ENCODE results near the gene OR2AE1.

The OR2AE1 gene

GRCh38 chr7:99860281-99861127, 16.3 kb downstream of the OR2AE1 start:
- DNase-seq (ENCODE audit: insufficient read length, low spot score) (peak; percentile 5), FAIRE-seq (no peak)

GRCh38 chr7:99855236-99855635, 21.6 kb downstream of the OR2AE1 start:
- FAIRE-seq (no peak), DNase-seq (ENCODE audit: insufficient read length, low spot score) (no peak)

DNA sequence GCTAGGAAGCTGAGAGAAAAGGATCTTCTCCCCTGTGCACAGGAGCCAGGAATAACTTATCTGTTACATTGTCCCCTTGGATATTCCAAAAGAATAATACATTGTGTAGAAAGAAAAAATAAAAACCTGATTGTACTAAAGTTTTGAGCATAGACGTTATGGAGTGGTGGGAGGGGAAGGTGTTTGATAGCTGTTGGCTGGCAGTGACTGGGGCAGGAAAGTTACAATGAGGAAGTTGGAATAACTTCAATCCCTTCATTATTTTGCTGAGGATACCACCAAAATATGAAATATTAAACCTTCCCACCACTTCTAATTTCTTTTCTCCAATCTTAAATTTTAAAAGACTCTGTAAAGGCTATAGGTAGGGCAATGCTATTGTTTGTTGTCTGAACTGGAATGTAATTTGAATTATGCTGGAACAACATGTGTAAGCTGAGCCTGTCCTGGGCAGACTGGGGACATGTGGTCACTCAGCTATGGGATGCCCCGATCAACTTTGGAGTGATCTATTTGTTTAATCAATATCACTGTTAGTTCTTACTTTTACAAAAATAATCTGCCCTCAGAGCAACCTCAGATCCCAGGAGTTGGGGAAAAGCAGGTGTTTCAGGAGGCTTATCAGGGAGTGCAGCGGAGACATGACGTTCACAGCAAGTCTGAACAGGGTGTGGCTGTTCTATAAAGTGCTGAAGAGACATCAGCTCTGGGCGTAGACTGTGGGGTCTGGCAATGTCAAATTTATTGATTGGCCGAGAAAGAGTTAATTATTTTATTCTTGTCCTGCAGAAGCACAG, 28.2 kb downstream of the OR2AE1 start:
- DNase-seq (ENCODE audit: insufficient read length, low spot score) (no peak), FAIRE-seq (no peak)

DNA sequence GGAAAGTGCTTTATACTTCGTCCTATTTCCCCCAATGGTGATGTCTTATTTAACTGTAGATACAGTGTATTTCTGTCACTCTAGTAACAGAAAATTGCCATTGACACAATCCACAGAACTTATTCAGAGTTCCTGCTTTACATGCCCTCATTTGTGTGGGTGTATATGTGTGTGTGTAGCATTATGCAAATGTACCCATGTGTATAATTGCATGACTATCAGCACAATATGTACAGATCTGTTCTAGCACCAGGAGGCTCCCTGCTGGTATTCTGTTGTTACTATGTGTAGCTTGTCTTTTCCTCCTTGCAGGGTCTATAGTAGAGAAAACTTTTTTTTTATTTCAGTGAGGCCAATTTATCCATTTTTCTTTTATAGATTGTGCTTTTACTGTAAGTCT, 32.5 kb downstream of the OR2AE1 start:
- no peak for FAIRE-seq
- DNase-seq (ENCODE audit: insufficient read length, low spot score) = no peak

GRCh38 chr7:99843808-99844207, 33.0 kb downstream of the OR2AE1 start:
- no peak for FAIRE-seq

DNA sequence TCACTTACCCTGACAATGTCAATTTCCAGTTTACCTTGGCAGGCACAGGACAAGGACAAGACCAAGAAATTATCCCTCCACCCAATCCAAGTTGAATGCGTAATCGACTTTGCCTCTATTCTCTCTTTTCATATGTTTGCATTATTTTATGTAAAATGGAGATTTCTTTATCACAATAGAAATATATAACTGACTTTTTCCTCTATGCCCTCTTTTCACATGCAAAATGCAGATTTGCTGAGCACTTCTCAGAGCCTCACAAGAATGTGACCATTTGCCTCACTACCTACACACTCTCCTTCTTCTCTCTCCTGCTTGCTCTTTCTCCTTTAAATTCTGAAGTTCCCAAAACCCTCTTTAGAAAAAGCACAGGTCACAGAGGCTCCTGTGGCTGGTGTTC, 33.9 kb downstream of the OR2AE1 start:
- FAIRE-seq = no peak
- no peak for DNase-seq (ENCODE audit: insufficient read length, low spot score)

More at GRCh38 chr7:99843808-99844207, 33.0 kb downstream of the OR2AE1 start:
- DNase-seq (ENCODE audit: insufficient read length, low spot score) = peak; percentile 2

DNA sequence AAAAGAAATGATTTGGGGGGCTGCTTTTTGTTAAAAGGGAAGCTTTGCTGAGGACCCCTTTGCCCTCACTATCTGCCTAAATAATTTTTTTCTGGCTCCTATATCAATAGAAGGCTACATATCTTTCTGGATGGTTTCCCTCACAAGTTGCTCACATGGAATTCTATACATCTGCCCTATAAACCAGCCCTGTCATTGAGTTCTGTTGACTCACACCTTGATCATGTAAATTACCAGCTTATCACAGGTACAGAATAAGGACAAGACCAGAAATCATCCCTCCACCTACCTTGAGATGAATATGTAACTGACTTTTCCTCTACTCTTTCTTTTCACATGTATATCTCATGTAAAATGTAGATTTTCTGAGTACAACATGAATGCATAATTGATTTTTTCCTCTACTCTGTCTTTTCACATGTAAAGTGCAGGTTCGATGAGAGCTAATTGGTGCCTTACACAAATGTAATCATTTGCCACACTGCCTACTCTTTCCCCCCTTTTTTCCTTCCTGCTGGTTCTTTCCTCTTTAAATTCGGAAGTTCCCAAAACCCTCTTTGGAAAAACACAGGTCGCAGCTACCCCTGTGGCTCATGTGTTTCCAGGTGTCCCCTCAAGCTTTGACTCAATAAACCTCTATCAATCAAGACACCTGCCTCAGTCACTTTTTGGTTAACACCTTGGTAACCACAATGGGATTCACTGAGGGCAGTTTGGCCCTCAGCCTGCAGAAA, 36.5 kb downstream of the OR2AE1 start:
- FAIRE-seq (no peak), DNase-seq (ENCODE audit: insufficient read length, low spot score) (no peak)

- DNase-seq (ENCODE audit: insufficient read length, low spot score) = no peak
- FAIRE-seq = no peak
Measured at GRCh38 chr7:99839287-99840021, 37.4 kb downstream of the OR2AE1 start.

DNA sequence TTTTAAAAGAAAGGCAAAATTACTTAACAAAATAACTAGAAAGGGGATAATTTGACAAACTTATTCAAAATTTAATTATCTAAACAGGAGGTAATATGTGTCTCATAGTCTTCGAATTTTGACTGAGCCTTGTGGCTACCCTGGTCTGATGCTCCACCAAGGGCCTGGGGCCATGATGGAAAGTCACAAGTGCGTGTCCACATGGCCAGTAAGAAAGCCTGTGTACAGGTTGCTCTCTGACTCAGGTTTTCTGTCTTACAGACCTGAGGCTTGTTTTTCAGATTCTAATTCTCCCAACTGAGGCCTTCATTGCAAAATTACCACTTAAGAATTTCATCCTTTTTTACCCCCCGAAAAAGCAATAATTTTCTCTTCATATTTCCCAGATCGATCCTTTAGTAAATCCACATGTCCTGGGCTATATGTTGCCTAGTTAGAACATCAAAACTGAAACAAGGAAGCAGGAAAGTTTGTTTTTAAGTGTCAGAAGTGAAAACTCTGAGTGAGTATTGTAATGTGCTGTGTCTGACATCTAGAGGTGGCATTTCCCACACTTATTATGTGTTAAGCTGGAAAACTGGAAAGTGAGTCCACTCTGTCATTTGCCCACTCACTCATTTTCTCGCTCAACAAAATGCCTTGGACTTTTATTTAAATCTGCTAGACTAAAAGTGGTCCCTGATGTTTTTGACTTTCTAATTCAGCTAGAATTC, 39.0 kb downstream of the OR2AE1 start:
- DNase-seq (ENCODE audit: insufficient read length, low spot score) = peak; percentile 2
- no peak for FAIRE-seq

DNA sequence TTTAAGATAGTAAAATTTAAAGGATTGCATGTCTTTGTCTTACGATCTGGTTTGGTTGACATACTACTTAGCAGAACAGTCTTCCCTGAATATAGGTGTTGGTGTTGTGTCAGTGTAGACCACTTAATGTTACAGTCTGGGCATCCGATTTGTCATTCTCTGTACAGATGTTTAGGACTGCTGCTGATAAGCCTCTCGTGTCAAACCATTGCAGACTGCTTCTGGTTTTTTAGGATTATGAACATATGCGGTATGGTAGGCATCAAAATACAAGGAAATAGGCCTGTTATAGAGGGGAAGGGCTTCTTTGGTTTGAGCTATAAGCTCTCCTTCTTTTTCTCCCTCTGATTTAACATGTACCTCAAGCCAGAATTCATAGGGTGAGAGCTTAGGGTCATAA, 41.6 kb downstream of the OR2AE1 start:
- FAIRE-seq (no peak), DNase-seq (ENCODE audit: insufficient read length, low spot score) (no peak)

GRCh38 chr7:99834382-99834781, 42.5 kb downstream of the OR2AE1 start:
- DNase-seq (ENCODE audit: insufficient read length, low spot score) (no peak), FAIRE-seq (no peak)

GRCh38 chr7:99833289-99833877, 43.5 kb downstream of the OR2AE1 start:
- DNase-seq (ENCODE audit: insufficient read length, low spot score) = no peak
- no peak for FAIRE-seq

DNA sequence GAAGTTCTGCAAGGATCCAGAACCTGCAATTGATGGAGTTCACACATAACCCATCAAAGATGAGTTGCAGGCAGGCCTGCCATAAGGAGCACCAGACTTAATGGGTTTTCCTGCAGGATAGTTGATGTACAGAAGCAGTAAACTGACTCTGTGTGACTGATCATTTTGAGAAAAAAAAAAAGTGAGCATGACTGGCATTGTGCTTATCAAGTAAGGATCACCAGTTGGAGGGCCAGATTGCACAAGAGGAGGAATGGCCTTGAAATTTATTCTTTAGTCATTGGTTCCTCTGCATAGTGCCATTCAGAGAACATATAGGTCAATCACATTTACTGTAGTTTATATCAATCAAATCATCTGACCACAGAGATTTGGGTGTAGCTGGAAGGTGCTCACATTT, 45.2 kb downstream of the OR2AE1 start:
- DNase-seq (ENCODE audit: insufficient read length, low spot score) (no peak), FAIRE-seq (no peak)

DNA sequence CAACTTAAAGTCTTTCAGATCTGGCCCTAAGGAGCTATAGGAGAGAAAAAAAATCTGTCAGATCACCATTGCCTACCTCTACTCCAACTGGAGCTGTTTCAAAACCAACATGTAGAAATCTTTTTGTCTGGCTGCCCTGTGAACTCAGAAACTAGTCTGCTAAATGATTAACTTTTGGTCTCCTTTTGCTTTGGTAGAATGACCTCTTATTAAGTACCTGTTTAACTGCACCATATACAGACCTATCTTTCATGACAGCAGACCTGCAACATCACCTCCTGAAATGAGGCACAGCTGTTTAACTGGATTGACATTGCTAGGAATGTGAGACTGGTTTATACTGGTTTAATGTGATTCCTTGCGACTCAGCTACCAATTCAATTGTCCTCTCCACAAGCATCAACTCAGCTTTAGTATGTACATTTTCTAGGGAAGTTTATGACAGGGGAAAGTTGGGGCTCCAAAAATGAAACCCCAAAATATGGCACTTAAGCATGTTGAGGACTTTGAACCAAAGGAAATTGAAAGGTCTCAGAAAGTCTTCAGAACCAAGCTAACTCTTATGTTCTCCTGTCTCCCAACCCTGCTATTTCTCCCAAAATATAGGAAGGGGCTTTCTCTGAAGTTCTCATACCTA, 47.2 kb downstream of the OR2AE1 start:
- FAIRE-seq = no peak
- no peak for DNase-seq (ENCODE audit: insufficient read length, low spot score)

- DNase-seq (ENCODE audit: insufficient read length, low spot score) (no peak), FAIRE-seq (no peak)
Measured at GRCh38 chr7:99828811-99829210, 48.0 kb downstream of the OR2AE1 start.

- DNase-seq (ENCODE audit: insufficient read length, low spot score) (no peak), FAIRE-seq (no peak)
Measured at GRCh38 chr7:99827040-99827778, 49.6 kb downstream of the OR2AE1 start.
